ENCODE data around the gene LBH.

LBH gene

DNA sequence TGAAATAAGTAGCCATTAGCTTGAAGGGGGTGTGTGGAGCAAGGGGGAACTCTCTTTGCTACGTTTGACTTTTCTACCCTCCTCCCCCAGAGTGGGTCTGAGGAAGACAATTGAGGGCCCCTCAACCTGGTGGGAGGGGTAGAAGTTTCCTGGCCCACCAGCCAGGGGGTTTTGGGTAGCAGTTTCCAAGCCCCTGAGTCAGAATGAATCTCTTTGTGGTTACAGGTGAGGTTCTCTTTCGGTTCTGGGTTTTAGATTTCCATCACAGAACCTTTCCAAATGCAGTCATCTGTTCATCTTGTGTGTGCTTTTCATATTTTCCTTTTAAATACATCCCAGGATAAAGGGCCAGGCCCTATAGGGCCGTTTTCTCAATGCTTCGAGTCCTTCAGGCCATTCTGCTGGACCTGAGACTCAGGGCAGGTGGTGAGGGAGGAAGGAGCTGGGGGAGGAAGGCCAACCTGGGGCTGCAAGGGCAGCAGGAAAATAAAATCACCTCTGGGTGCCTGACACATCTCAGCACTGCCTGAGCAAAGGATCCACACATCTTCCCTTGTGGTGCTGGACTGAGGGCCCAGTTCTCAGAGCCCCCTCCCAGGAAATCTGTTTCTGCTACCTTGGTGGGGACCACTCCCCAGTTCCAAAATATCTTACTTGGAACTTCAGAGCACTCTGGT is 4.7 kb downstream of the LBH start:
- DNase-seq: no peak

DNA sequence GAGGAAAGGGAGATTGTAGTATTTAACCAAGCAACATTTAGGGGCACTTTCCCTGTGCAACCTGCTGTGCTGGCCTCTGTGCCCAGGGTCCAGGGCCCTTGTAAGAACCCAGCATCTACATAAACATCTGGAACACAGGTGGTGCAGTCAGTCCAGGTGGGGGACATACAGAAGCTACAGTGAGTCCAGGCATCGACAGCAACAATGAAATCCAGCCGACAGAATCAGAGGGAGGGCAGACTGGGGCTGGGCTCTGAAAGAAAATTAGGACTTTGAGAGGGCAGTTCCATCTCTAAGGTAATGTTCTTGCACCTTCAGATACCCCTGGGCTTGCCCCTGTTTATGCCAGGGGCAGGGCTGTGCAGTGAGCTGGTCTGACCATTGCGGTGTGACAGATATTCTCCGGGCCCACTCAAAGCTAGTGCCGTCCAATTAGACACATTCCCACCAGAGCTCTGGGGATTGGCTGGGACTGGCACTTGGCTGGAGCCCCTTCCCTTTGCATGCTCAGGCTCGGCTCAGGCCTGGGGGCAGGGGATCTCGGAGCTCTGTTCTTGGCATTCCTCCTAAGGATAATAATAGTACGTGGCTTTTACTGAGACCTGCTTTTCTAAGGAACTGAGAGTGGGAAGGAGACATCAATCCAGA is 5.4 kb downstream of the LBH start:
- no peak for DNase-seq

DNA sequence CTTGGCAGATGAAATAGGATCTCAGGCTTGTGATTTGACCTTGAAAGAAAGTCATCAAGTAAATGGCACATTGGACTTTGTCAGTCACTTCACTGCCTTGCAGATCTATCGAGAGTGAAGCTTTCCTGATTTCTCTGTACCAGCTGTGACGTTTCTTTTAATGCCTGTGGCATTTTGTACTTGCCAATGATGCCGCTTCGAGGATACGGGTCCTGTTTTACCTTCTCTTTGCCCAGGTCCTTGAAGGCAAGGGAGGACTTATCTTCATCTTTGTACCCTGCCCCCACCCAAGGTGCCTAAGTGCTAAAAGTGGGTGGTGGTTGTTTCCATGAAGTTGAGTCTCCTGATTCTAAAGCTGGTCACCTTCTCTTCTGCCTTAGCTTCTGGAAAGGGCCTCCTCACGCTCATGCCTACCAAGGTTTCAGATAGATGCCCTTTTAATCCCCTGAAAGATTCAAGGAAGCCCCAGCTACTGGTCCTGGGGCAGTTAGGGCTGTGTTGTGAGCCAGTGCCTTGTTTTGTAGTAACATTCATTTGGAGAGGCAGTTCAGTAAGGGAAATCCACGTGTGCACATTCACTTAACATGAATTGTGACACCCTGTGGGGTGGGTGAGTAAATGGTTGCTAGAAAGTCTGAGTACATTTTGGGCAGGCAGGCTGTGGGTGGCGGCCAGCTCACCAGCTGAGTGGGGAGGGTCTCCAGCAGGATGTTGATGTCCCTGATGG is 6.1 kb downstream of the LBH start:
- DNase-seq: no peak

DNA sequence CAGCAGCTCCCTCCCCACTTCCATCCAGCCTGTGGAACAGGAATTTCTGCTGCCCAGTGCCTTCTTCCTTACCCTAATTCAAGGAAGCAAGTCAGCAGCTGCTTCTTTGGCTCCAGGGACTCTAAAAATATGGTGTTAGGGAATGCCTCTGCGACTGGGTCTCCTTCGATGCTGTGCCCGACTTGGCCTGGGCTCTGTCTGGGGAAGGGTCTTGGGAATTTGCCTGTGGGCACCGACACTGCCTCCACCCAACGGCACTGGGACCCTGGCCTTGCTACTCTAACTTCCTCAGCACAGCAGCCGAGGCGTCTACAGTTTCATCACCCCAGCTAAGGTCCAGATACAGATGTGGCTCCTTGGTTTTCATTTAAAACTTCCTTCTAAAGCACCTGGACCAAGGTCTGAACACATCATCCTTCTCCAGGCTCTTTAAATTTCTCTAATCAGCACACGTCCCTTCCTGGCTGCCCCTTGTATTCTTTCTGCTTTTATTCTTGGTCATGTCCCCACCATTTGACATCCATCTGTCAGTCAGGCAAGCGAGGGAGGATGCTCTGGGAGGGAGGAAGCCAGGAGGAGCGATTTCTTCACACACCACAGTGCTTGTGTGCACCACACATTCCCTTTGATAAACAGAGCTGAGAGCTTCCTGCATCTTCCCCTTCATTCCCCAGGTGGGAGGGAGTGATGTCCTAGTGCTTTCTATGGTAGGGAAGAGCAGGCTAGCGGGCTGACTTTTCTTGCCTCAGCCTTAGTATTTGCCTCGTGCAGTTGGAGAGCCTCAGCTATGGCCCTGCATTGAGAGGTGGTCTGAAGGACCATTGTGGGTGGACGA is 6.8 kb downstream of the LBH start:
- DNase-seq: no peak

DNA sequence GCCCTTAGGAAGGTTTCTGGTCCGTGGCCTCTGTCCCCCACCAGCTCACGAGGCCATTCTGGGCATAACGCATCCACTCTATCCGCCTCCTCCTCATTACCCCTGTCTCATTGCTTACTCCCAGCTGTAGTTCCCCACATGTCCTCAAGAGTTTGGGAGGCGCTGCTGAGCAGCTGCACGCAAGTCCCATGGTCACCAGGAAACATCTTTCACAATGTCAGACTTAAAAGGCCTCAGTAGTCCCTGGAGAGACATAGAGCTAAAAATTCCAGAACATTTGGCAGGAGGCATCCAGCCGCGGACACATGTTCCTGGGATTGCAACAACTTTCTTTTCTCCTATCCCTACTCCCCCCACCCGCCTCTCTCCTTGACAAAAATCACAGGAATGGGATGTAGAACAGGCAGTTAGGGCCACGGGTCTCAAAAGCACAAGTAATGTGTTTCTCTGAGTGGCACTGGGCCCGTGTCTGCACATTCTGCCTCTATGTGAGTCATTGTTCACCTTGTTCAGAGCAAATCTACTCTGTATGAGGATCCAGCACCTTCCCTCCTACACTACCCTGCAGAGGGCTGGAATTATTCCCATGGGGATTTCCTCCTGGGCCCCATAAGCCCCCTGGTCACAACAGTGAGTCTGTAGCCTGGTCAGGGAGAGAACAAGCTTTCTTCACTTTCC is 8.1 kb downstream of the LBH start:
- DNase-seq: no peak

DNA sequence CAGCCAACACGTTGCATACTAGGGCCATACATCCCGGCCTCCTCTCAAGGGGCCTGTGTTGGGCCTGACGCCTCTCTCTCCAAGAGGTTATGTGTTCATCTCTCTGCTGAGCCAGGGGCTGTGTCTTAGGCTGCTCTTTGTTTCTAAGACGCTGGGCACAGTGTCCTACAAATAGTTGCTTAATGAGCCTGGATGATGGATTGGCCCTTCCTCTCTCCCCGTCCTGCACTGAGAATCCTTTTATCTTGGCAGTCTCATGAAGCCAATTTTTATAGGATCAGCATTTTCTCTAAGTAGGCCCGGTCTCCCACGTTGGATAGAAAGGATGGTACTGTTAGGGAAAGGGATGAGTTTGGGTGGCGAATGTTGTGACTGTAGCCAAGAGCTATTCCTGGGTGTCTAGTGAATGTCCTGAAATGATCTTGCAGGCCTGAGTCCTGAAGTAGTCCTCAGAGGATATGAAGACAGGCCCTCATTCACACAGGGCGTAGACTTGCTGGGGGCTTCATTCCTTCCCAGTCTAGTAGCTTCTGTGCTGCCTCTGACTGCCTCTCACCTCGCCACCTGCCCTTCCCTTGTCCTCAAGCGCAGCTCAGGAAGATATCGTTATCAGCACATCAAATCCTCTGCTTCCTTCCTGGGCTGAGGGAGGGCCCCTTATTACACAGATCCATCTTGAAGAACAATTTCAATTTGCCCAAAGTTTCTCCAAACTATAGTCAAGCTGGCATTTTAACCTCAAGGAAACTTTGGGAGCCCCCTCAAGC is 8.8 kb downstream of the LBH start:
- DNase-seq: no peak

DNA sequence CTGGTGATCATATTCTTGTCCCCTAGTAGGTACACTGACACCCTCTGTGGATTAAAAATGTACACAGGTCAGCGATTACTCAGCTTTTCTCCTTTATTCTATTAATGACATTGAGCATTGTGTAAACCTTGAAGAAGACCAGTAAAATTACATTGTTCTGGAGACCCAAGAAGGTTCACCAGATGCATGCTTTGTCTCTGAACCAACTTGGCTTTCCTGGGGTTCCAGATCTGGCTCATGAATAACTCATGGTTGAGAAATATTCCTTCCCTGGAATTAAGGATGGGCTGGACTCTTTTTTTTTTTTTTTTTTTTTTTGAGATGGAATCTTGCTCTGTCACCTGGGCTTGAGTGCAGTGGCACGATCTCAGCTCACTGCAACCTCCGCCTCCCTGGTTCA is 11.9 kb downstream of the LBH start:
- DNase-seq: no peak

DNA sequence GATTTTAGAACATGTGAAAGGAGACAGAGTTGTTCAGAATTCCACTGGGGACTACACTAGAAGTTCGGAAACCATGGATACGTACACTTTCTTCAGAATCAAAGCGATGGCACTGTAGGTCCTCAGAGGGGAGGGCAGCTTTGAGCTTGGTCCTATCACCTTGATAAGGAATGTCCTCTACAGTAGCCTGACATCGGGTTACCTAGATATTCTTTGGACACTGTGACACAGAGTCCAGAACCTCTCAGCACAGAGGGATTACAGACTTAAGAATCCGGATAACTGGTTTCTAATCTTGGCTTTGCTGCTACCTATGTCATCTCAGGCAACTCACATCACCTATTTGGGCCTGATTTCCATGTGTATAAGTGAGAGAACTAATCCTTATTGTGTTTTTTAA is 14.0 kb downstream of the LBH start:
- no peak for DNase-seq

DNA sequence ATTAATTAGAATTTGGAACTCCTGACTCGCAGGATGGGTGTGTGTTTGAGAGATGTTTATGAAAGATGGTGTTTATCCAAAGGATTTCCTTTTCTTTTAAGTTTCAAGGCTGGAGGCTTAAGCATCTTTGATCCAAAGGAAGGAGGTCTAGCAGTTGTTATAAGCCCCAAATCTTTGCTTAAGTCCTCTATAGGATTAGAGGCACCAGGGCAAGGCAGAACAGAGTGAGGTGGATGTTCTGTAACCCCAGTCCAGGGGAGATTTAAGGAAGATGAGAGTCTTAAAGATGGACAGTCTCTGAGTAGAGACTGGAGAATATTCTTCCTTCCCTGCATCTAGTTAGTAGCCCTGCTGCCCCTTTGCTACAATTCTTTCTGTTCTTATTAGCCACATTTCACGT is 17.5 kb downstream of the LBH start:
- no peak for DNase-seq

DNA sequence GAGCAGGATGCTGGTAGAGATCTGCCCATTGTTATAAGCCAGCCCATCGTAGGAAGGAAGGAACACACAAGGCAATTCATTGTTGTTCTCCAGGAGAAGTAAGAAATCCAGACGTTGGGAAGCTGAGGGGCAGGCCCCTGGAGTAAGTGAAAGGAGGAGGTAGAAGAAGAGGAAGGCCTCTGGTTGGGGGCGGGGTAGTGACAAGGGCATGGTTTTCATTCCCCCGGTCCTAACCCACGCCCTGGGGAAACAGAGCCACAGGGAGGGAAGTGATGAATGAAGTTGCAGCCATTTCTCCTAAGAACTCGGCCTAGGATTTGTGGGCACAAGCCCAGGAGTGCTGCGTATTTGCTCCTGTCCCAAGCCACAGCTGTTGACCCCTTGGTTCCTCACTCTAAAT is 18.0 kb downstream of the LBH start:
- no peak for DNase-seq

DNA sequence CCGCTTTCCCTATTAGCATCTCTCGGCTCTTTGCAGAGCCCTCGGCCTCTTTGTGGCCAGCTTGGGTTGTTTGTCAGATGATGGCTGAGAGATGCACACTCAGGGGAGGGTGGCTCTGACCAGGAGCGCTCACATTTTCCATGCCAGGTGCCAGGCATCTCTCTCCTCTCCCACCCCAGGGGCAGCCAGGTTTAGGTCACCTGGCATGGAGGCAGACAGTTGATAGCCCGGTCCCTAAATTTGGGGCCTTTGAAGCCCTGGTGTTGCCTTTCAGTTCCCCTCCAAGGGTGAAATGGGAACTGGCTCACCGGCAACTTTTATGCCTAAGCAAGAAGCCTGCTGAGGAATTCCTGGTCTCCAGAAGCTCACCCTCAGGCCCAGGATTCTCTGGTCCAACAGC is 19.1 kb downstream of the LBH start:
- no peak for DNase-seq

DNA sequence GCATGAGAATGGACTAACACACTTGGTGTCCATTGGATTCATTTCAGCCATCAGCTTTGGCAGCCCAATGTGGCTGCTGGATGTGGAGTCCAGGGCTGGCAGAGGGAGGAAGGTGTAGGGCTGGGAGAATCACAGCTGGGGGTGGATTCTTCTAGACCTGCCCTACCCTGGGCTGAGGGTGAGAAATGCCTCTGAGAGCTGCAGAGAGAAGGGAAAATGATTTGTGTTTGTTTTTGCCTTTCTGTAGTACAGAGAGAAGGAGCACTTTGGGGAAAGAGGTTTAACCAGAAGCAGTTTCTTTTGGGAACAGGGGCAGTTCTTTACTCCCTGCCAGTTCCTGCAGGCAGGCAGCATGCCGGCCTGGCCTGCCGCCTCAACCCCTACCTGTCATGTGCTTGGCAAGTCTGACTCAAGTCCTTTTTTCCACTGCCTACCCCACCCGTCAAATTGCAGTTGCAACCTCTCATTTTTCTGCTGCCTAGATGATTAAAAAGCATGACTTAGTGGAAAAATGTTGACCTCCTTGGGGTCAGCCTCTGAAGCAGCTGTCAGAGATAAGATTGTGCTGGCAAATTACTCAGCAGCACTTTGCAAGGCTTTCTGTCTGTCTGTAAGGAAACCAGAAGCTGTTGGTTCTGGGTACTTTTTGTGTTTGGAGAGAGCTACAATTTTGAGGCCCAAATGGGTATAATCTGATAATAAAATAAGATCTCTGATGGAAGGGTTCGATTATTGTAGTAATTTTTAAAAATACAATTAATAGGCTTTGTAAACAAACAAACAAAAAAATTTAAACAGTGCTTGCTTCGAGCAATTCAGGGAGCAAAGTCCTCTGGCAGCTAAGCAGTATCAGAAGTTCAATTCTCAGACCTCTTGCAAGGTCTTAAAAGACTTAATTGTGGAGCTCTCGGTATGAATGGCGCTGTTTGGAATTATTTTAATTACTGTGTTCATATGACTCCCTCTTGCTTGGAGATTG is 21.7 kb downstream of the LBH start:
- DNase-seq: no peak

DNA sequence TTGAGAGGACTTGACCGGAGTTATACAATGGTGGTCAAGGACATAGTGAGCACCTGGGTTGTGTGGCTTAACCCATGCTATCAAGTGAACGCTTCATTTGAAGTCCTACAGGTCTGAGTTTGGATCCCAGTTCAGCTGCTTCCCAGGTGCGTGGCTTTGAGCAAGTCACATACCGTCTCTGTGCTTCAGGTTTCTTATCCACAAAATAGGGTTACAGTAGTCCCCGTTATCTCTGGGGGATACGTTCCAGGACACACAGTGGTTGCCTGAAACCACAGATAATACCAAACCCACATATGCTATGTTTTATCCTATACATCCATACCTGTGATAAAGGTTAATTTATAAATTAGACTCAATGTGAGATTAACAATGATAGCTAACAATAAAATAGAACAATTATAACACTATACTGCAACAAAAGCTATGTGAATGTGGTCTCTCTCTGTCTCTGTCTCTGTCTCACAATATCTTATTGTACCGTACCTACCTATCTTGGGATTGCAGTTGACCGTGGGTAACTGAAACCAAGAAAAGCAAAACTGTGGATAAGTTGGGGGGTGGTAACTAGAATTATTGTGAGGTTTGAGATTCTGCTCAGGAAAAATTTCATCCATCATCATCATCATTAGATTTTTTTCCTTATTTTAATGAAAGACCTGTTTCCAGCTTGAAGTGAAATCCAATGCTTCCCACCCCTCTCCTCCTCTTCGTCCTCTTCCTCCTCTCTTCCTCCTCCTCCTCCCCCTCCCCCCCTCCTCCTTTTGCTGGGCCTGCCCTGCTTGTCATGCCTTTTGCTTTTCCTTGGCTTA is 22.7 kb downstream of the LBH start:
- DNase-seq: no peak

DNA sequence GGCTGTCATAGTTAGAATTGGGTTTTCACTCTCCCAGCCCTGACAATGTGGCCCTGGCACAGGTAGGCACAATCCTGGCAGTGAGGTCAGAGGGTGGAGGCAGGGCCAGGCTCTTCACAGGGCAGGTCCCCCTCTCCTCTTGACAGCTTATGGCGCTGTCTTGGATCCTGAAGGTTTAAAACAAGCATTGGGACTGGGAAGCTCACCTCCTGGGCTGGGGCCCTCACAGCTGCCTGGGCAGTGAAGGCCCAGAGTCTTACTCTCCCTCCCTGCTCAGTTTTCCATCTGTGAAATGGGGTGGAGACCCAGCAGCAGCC is 23.3 kb downstream of the LBH start:
- DNase-seq: no peak

DNA sequence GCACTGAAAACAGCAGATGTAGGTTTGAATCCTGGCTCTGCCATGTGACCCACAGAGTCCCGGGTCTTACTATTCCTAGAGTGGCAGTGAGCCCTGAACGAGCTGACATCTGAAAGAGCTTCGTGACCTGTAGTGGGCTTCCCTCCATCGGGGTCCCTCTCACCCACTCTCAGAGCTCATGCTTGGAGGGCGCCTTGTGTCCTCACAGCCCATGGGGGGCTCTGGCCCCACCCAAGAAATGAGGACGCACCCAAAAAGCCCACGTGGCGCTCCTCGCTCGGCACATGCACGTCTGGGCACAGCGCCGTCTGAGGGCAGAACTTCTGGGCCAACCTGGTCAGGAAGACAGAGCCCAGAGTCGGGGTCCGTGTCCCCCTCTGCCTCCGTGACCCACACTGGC is 23.7 kb downstream of the LBH start:
- DNase-seq: no peak

DNA sequence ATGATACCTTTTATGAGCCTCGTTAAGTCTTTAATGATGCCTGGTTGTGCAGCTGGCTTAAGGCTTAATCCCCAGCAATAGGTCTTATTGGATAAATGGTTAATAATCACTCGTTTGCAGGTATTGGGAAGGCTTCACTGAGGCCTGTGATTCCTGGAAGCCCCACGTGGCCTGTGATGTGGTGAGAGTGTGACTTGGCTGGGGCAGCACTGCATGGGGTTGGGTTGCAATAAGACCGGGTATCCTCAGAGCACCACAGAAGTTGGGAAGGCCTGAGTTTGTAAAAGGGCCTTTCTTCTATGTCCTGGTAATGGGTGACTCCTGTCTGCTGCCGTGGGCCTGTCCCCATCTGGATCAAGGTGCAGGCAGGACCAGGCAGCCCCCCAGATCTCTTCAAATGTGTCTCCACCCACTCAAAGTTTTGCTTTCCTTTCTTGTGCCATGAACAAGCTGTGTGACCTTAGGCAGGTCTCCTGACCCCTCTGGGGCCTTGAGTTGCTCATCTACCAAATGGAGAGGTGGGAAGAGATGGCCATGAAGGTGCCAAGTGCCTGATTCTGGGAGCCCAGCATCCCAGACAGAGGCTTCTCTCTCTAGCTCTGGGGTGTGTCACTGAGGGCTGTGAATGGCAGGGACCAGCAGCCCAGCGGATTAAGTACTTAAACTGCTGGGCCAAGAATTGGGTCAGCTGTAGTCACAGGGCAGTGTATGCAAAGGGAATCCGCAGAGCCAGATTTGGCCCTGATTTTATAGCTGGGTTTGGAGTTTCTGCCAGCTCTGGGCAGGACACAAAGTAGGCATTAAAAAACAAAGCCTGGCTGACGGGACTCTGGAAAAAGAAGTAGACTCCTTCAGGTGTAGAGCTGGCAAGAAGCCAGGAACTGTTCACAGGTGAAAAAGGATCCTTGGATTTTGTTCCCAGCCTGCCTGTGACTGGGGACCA is 24.4 kb downstream of the LBH start:
- DNase-seq: no peak

DNA sequence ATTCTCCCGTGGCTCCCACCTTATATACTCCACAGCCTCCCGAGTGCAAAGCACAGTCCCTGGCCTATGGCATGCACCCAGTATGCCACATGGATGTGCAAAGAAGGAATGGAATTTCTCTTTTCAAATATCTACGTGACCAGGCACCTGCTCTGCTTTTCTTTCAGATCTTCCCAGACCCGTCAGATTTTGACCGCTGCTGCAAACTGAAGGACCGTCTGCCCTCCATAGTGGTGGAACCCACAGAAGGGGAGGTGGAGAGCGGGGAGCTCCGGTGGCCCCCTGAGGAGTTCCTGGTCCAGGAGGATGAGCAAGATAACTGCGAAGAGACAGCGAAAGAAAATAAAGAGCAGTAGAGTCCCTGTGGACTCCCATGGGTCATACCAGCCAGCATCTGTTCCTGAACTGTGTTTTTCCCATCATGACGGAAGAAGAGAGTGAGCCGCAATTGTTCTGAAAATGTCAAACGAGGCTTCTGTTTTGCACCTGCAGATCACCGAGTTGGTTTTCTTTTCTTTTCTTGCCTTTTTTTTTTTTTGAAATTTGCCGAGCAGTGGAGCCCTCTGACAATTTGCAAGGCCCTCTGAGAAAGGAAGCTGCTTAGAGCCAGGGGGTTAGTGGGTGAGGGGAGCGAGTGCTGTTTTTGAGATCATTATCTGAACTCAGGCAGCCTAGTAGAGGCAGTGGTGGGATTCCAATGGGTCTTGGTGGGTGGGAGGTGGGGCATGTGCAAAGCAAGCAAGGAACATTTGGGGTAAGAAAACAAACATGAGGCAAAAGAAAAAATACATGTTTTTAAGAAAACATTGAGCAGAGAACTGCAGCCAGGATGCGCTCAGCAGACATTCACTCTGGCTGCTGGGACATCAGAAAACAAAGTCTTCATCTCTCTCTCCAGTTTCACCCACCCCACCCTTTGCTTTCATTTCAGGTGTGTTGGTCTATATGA is 26.2 kb downstream of the LBH start:
- no peak for DNase-seq

DNA sequence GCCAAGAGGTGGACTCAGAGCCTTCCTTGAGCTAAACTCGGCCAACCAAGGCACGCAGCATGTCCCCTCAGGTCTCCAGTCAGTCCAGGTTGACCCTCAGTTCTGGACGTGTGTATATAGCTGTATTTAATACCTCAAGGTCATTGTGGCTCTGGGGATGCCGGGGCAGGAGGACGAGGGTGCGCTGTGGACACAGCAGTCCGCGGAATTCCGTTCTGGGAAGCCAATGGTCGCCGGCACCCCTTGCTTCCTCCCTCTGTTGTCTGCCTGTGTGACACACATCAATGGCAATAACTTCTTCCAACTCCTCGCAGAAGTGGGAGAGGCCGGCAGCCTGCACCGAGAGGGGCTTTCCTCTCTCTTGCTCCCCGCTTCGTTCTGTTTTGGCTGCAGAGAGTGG is 27.7 kb downstream of the LBH start:
- no peak for DNase-seq
